DMS 273 treated with DMSO at 0.1 percent for 48 hours (cell line): ENCODE measurements around the gene FAU.
A peak's percentile ranks its signal among the peaks of the same experiment; 100 is the strongest.

Experiments used
- DNase-seq: peaks from one replicate; lab custom pipeline; 2025; lab: John Stamatoyannopoulos, UW

FAU gene

DNA sequence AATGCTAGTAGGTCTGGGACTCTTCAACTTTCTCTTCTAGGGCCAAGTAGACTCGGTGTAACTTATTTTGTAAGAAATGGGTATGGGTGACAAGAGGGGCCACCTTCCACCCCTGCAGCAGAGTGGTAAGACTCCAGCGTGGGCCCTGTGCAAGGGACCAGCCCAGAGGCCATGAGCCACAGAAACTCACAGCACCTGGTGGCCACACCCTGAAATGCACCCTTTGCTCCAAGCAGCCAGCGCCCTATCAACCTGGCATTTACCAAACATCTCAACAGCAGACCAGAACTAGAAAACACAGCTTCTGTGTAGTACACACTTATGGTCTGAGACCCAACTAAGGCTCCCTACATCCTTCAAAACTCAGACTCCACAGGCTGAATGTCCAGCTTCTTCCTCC, 43.8 kb downstream of the FAU start:
- no peak for DNase-seq

DNA sequence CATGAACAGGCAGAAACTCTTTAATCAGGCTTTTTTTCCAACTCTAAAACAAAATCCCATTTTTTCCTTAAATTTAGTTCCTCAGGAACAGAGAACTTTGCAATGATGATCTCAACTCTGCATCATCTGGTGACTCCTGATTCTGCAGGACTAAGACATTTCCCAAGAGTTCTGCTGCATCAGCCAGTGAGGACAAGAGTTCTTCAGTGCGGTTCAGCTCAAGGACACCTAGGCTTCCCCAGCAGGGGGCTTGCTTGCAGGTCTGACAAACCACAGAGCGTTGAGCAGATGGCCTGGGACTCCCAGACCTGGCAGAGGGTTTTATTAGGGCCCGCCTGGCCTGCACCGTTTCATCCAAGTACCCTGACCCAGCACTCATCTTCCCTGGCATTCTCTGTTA, 44.5 kb downstream of the FAU start:
- DNase-seq: peak; percentile 43

DNA sequence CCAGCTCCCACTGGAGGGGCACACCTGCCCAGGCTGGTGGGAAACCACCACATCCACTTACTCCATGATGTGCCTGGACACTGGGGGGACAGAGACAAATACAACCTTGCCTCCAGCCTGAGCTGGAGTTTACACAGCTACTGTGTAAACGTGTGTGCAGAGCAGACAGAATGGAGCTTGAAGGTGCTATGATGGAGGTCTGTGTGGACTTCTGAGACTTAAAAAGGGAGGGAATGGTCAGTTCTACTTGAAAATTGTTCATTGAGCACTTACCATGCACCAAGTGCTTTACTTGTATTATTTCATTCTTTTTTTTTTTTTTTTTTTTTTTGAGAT, 49.3 kb downstream of the FAU start:
- no peak for DNase-seq

DNA sequence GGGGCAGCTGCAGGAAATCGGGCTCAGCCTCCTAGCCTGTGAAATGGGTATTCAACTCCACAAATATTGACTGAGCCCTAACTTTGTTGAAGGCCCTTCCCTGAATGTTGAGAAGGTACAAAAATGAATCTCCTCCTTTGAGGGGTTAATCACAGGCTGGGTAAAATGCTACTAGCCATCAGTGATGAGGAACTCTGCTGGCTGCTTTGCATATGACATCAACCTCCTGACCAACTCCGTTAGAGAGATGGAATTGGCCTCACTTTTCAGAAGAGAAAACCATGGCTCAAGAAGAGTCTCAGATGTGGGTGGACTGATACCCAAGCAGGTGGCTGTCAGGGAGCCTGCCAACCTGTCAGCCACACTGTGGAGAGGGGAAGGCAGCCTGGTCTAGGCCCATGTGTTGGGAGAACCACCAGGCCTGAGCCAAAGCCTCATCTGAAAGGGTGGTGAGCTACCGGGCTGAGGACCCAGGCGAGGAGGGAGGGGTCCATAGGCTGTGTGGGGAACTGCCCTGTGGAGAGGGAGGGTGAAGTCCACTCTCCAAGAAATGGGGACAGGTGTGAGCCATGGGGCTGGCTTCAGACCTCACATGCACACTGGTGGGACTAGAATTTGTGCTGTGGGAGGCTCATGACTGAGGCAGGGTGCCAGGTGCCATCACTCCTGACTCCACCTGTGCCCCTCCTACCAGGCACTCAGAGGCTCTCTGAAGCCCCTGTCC, 49.9 kb downstream of the FAU start:
- no peak for DNase-seq
